Erythroblast (primary cell): ENCODE measurements around the gene STAT3.

Experiments
- GATA1 ChIP-seq: IDR thresholded peaks from 2 replicates; pipeline ENCODE4 v1.6.1; 2011; ENCODE audit warnings: low read depth, mild to moderate bottlenecking, control low read depth, low read length, moderate library complexity
- POLR2A ChIP-seq: IDR thresholded peaks from 2 replicates; pipeline ENCODE4 v1.6.1; 2011; ENCODE audit warnings: mild to moderate bottlenecking, low read length

DNA sequence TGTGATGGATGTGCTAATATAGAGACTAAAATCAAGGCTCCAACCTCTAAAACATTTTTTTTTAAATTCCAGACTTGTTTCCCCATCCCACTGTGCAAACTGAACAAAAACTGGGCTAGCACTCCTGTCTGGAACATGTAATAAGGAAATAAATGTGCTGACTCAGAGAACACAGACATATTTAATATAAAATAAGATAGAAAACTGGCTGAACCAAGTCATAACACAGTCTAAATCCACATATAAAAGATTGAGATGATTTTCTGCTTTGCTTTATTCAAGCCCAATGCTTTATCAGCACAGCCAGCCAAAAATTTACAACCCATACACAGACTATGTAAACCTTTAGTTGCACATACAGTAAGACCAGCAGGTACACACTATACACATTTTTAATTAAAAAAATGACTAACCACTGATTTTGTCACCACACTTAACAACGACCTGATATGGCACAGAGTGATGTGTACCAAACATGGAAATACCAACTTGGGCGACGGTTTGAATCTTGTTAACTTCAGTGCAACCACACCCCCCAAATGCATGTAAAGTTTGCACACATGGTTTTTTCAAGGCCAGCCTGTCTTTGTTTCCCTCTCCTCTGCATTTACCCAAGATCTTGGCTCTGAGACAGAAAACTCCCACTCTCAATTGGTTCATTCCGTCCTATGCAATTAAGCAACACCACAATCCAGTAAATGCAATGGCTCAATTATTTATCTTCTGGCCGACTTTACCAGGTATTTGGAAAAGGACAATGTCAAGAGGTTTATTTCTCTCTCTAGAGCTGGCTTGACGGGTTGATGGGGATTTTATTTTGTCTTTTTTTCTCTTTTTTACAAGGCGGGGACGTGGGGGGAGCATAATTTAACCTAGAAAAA, 1.2 kb downstream of the STAT3 start:
- no peak for TF ChIP-seq POLR2A
- no peak for TF ChIP-seq GATA1
